CD4-positive, alpha-beta T cell treated with Interleukin-17A for 1 hour (primary cell): Measurements from ENCODE around the gene SEPTIN11.

Source experiments
- DNase-seq: peaks from one replicate; pipeline ENCODE4 v3.0.0-alpha.2; 2020

Gene SEPTIN11

GRCh38 chr4:76949276-76950051 is at the start of gene SEPTIN11:
Gene SEPTIN11 (plus strand): TSS chr4:76949752. CDS start chr4:76949904, 152 bp downstream.
- peak; percentile 90 for DNase-seq

GRCh38 chr4:76902233-76902890 is 47.2 kb upstream of the SEPTIN11 start:
- no peak for DNase-seq

GRCh38 chr4:76904646-76905190 is 44.8 kb upstream of the SEPTIN11 start:
- no peak for DNase-seq

- no peak for DNase-seq
These were observed 44.0 kb upstream of the SEPTIN11 start for GRCh38 chr4:76905521-76905920.

GRCh38 chr4:76909711-76910110 is 39.8 kb upstream of the SEPTIN11 start:
- no peak for DNase-seq

- DNase-seq: no peak
These were observed 28.8 kb upstream of the SEPTIN11 start for GRCh38 chr4:76920715-76921114.

GRCh38 chr4:76923619-76924357 is 25.8 kb upstream of the SEPTIN11 start:
- DNase-seq: no peak

- no peak for DNase-seq
These were observed 22.7 kb upstream of the SEPTIN11 start for GRCh38 chr4:76926841-76927240.

GRCh38 chr4:76930685-76931084 is 18.9 kb upstream of the SEPTIN11 start:
- DNase-seq: no peak

GRCh38 chr4:76931087-76931486 is 18.5 kb upstream of the SEPTIN11 start:
- DNase-seq: no peak

GRCh38 chr4:76931576-76932276 is 17.8 kb upstream of the SEPTIN11 start:
- no peak for DNase-seq

- DNase-seq: no peak
These were observed 10.4 kb upstream of the SEPTIN11 start for GRCh38 chr4:76939184-76939583.

- no peak for DNase-seq
These were observed 6.4 kb upstream of the SEPTIN11 start for GRCh38 chr4:76943129-76943620.

GRCh38 chr4:76943790-76944189 is 5.8 kb upstream of the SEPTIN11 start:
- DNase-seq: no peak

- DNase-seq: no peak
These were observed 2.2 kb upstream of the SEPTIN11 start for GRCh38 chr4:76947369-76947768.

- DNase-seq: peak; percentile 80
These were observed 893 bp upstream of the SEPTIN11 start for GRCh38 chr4:76948443-76949275.

- peak; percentile 53 for DNase-seq
These were observed 752 bp downstream of the SEPTIN11 start for GRCh38 chr4:76950052-76950955.

GRCh38 chr4:76950956-76951671 is 1.6 kb downstream of the SEPTIN11 start:
- peak; percentile 7 for DNase-seq

- no peak for DNase-seq
These were observed 2.1 kb downstream of the SEPTIN11 start for GRCh38 chr4:76951672-76952010.

GRCh38 chr4:76952071-76952470 is 2.5 kb downstream of the SEPTIN11 start:
- no peak for DNase-seq
